GM12878 (cell line): ENCODE results near the gene BCAT1. TPM values are rescaled to one million over a fixed set of nuclear protein-coding genes. Genes with fewer than 3 reads are reported as not detected.

Experiments
- ATF7 ChIP-seq: fragments of 450-650 bp; IDR thresholded peaks from 2 replicates; pipeline ENCODE4 v1.6.1; 2016; ENCODE audit warnings: low read depth, mild to moderate bottlenecking
- BCL11A ChIP-seq: IDR thresholded peaks from 2 replicates; pipeline ENCODE4 v1.6.1; 2011; ENCODE audit warnings: low read depth, low read length
- BCL3 ChIP-seq: IDR thresholded peaks from 2 replicates; pipeline ENCODE4 v1.6.1; 2011; ENCODE audit warnings: borderline replicate concordance, low read depth, mild to moderate bottlenecking, moderate library complexity, low read length; ENCODE audit not compliant: insufficient read depth, poor library complexity, severe bottlenecking
- CBFB ChIP-seq: IDR thresholded peaks from 2 replicates; pipeline ENCODE4 v1.6.1; 2016; ENCODE audit warnings: antibody characterized with exemption, low read depth
- CEBPB ChIP-seq, 2 experiments: fragments of 150-350 bp in 1 of 2; IDR thresholded peaks; 2 replicates each; pipeline ENCODE4 v1.6.1; 2012 to 2014; ENCODE audit warnings: low read depth in 2 of 2, low read length in 2 of 2, borderline replicate concordance in 1 of 2, inconsistent platforms in 1 of 2
- DPF2 ChIP-seq: fragments of 450-650 bp; IDR thresholded peaks from 2 replicates; pipeline ENCODE4 v1.6.1; 2017; ENCODE audit warnings: mild to moderate bottlenecking
- E4F1 ChIP-seq: fragments of 450-650 bp; IDR thresholded peaks from 2 replicates; pipeline ENCODE4 v1.6.1; 2018; ENCODE audit warnings: borderline replicate concordance, mild to moderate bottlenecking; ENCODE audit not compliant: partially characterized antibody
- ESRRA ChIP-seq: IDR thresholded peaks from 2 replicates; pipeline ENCODE4 v1.6.1; 2012; ENCODE audit warnings: mild to moderate bottlenecking, low read length, improper control_type of control experiment
- HCFC1 ChIP-seq: fragments of 150-350 bp; IDR thresholded peaks from 2 replicates; pipeline ENCODE4 v1.6.1; 2014; ENCODE audit warnings: low read length
- IKZF1 ChIP-seq: fragments of 450-650 bp; conservative IDR thresholded peaks from 2 replicates; pipeline ENCODE4 v1.6.1; 2017; ENCODE audit warnings: antibody characterized with exemption, mild to moderate bottlenecking
- JUNB ChIP-seq: IDR thresholded peaks from 2 replicates; pipeline ENCODE4 v1.6.1; 2016; ENCODE audit warnings: antibody characterized with exemption, mild to moderate bottlenecking
- KDM1A ChIP-seq: fragments of 200-600 bp; sonication (generic); IDR thresholded peaks from 2 replicates; pipeline ENCODE4 v1.6.1; 2016; ENCODE audit warnings: borderline replicate concordance
- KLF5 ChIP-seq: fragments of 450-650 bp; IDR thresholded peaks from 2 replicates; pipeline ENCODE4 v1.6.1; 2014; ENCODE audit warnings: mild to moderate bottlenecking; ENCODE audit not compliant: partially characterized antibody
- MYB ChIP-seq: fragments of 150-350 bp; IDR thresholded peaks from 2 replicates; pipeline ENCODE4 v1.6.1; 2014; ENCODE audit warnings: mild to moderate bottlenecking, low read depth, low read length, borderline replicate concordance
- NBN ChIP-seq: fragments of 450-650 bp; IDR thresholded peaks from 2 replicates; pipeline ENCODE4 v1.6.1; 2016
- NFYA ChIP-seq: IDR thresholded peaks from 2 replicates; pipeline ENCODE4 v1.6.1; 2011; ENCODE audit warnings: low read depth, mild to moderate bottlenecking, low read length, improper control_type of control experiment, borderline replicate concordance
- NR2C1 ChIP-seq: fragments of 450-650 bp; IDR thresholded peaks from 2 replicates; pipeline ENCODE4 v1.6.1; 2017; ENCODE audit warnings: antibody characterized with exemption, mild to moderate bottlenecking, moderate library complexity
- REST ChIP-seq: IDR thresholded peaks from 2 replicates; pipeline ENCODE4 v1.6.1; 2012; ENCODE audit warnings: mild to moderate bottlenecking, low read depth, low read length
- SKIL ChIP-seq: fragments of 450-650 bp; IDR thresholded peaks from 2 replicates; pipeline ENCODE4 v1.6.1; 2017; ENCODE audit warnings: mild to moderate bottlenecking, low read depth, inconsistent platforms; ENCODE audit not compliant: poor library complexity, severe bottlenecking
- SMARCA5 ChIP-seq: fragments of 450-650 bp; IDR thresholded peaks from 2 replicates; pipeline ENCODE4 v1.6.1; 2017; ENCODE audit warnings: mild to moderate bottlenecking
- SREBF2 ChIP-seq: IDR thresholded peaks from 2 replicates; pipeline ENCODE4 v1.6.1; 2012; ENCODE audit warnings: mild to moderate bottlenecking, low read length
- YBX1 ChIP-seq: fragments of 450-650 bp; IDR thresholded peaks from 2 replicates; pipeline ENCODE4 v1.6.1; 2016; ENCODE audit warnings: antibody characterized with exemption
- ZNF24 ChIP-seq: fragments of 450-650 bp; IDR thresholded peaks from 2 replicates; pipeline ENCODE4 v1.6.1; 2017; ENCODE audit warnings: antibody characterized with exemption, mild to moderate bottlenecking
- polyA plus RNA-seq, 11 experiments: library from polyadenylated mRNA; depleted of rRNA in 4 of 11; unstranded in 6 of 11; stranded (reverse) in 5 of 11; fragments of >200 nt; fragmentation: Nextera tagmentation in 4 of 11; fragmentation: Illumina TruSeq in 1 of 11; extraction: Ambion mirVana in 4 of 11; extraction: Trizol in 1 of 11; gene quantifications; 1 replicate in 1 of 11; 2 replicates in 10 of 11; pipeline versions ENCODE4 v1.2.1 to v1.2.3, GENCODE V29; 2011 to 2016; ENCODE audit warnings: inconsistent platforms in 2 of 11, missing spikeins in 2 of 11, low read depth in 1 of 11
- total RNA-seq, 4 experiments: library from RNA; depleted of rRNA in 3 of 4; stranded (reverse); fragments of >200 nt in 3 of 4; fragmentation: Illumina TruSeq in 1 of 4; extraction: Trizol in 1 of 4; gene quantifications; 2 replicates each; pipeline versions ENCODE4 v1.2.1 to v1.2.3, GENCODE V29; 2013 to 2021

BCAT1 gene
- total and polyA plus RNA-seq, 10 of the 15 experiments (the other 5 are each of a cell fraction or from before 2014, with no cell fraction given): 26.2 to 187 (median 81.9) TPM

GRCh38 chr12:24838531-24838950 lies 110.4 kb downstream of the BCAT1 start (continued):
- TF ChIP-seq ESRRA (no peak), IKZF1 (peak; percentile 9), CEBPB (IDR thresholded peaks at IDR 0.05; ENCODE audit: borderline replicate concordance in 1 of 2, low read depth in 2 of 2, low read length in 2 of 2) (0 out of 4 replicates have a peak, but pooled peaks have one; percentile 19 to 28), SMARCA5 (no peak), SREBF2 (no peak), MYB (no peak), NBN (no peak), KDM1A (no peak), DPF2 (no peak; the same call in 1 of the 2 replicates), E4F1 (no peak), ATF7 (peak; percentile 74), REST (no peak), BCL11A (peak; percentile 78), CBFB (peak; percentile 78; the same call in 1 of the 2 replicates), BCL3 (peak; percentile 88), HCFC1 (no peak), ZNF24 (no peak), SKIL (peak; percentile 86), NR2C1 (no peak), KLF5 (no peak), JUNB (peak; percentile 40; the same call in 1 of the 2 replicates), YBX1 (no peak), NFYA (no peak)
